Islet of Langerhans (tissue), 1 donor: ENCODE measurements around the gene KCNMB2.

Source experiments
- FAIRE-seq: peaks from one replicate; lab custom pipeline; 2011; peaks lifted over from hg19 to GRCh38; lab: Jason Lieb, UNC

KCNMB2 gene

GRCh38 chr3:178658694-178659325 lies 122.6 kb downstream of the KCNMB2 start:
- FAIRE-seq: no peak

DNA sequence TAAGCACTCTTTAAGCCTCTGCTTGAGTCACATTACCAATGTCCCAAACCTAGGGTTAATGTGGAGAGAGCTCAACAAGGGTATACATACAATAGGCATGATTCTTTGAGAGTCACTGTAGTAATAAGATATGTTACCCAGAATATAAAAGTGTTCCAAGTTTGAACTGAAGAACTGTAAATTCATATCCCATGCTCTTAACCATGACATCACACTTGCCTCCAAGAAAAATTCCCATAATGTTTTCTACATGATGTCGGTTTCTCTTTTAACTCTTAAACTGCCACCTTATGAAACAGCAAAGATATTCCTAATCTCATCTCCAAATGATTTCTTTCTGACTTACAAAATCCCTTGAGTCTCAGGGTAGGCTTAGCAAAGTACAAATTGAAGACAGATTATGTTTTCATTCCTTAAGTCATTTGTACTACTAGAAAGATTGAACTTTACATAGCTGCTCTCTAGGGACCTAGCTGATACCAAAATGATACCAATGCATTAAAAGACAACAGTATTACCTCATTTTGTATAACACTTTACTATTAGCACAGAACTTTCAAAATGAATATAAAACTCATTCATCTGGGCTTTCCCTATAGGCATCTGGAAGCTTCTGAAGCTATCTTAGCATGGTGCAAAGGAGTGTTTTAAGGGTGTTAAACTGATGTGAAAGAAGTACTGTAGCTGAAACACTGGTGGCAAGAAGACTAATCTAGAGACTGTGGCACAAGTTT lies 127.1 kb downstream of the KCNMB2 start:
- no peak for FAIRE-seq

DNA sequence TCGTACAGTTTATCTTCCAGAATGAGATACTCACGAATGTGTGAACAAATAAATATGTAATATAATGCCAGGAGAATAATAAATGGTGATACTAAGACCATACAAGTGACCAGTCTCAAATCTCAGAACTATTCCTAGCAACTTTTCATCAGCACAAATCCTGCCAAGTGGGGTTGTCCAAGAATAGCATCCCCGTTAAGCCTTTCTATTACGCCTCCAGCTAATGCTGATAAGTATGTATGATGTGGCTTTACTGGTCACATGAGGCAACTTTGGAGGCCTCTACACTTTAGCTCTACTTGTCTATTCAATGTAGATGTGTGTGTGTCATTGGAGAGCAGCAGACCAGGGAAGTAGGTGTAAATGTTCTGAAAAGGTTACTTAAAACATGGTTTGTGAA lies 129.5 kb downstream of the KCNMB2 start:
- no peak for FAIRE-seq

- no peak for FAIRE-seq
Measured at GRCh38 chr3:178669022-178669601, 132.9 kb downstream of the KCNMB2 start.

- no peak for FAIRE-seq
Measured at GRCh38 chr3:178669758-178670157, 133.5 kb downstream of the KCNMB2 start.

DNA sequence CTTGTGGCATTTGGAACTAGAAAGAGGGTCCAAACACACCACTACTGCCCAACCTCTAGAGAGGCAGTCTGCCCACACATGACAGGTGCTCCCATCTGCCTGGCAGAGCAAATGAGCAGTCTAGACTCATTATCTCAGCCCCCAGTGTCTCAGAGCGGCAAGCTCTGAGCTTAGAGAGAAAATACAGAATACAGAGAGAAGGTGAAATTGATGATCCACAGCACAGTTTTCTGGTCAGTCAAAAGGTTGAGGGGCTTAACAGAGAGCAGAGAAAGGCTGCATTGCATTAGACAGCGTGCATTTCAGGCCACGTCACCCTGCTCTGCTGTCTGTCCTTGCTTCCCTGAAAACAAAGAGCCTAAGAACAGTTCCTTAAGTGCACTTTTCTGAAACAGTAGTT lies 135.1 kb downstream of the KCNMB2 start:
- no peak for FAIRE-seq

DNA sequence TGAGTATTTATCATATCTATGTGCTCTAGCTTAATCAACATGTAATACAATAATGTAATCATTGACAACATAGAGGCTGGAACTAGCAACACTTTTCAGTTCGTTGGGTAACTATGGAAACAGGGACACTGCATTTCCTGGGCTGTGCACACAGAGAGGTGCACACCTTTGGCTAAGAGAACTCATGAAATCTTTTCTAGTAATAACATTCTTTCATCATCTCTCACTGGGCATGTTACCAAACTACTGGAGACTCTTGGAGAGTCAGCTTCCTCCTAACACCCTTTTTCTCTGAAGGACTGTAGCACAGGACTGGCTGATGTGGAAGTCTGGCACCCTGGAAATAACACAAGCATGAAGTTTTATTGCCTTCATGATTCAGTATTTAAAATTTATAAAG lies 135.6 kb downstream of the KCNMB2 start:
- peak; percentile 33 for FAIRE-seq

DNA sequence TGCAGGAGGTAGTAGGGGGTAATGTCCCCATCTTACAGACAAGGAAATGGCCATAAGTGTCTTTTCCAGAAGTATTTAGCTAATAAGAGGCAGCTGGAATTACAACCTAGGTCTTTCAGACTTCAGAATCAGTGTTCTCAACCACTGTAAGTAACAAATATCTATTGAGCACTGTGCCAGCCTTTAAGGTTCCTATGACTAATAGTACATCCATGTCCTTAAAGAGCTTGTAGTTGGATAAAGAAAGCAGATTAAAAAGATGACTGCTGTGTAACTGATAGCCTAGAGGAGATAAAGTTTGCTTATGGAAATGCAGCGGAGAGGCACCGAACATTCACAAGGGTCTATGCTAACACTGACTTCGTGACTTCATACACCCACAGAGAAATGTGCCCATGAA lies 136.0 kb downstream of the KCNMB2 start:
- no peak for FAIRE-seq

GRCh38 chr3:178673529-178673928 lies 137.3 kb downstream of the KCNMB2 start:
- no peak for FAIRE-seq

DNA sequence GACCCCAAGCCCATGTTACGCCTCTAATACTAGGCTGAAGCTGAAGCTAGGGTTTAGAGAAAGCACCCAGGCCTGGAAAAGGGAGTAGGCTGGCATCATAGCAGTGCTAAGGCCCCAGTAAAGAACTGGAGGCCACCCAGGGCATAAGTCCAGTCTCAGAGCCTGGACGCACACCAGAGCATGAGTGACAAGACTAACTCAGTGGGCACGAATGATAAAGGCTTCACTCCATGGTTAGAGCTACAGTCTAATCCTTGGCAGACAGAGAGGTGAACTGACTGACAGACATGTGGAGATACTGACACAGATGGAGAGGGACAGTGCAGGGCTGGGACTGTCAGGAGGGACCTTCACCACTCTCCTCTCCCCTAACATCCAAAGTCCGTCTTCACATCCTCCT lies 139.8 kb downstream of the KCNMB2 start:
- FAIRE-seq: no peak

- no peak for FAIRE-seq
Measured at GRCh38 chr3:178676942-178677790, 140.9 kb downstream of the KCNMB2 start.

DNA sequence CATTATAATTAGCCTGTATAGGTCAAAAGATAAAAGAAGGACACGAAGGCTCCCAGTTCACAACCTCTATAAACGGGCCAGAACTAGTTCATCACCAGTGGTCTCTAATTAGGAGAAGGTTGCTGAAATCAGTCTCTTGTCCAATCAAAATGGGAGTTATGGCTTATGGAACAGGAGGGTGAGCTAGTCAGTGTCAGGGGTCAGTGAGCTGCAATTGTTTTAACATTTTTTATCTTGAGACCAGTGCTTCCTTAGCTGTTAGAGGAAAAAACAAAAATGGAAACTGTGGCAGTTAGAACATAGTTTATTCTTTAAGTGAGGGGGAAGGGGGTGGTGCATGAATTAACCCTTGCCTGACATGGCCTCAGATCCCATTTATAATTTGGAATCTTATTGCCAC lies 141.7 kb downstream of the KCNMB2 start:
- no peak for FAIRE-seq

- FAIRE-seq: no peak
Measured at GRCh38 chr3:178680037-178680436, 143.8 kb downstream of the KCNMB2 start.

DNA sequence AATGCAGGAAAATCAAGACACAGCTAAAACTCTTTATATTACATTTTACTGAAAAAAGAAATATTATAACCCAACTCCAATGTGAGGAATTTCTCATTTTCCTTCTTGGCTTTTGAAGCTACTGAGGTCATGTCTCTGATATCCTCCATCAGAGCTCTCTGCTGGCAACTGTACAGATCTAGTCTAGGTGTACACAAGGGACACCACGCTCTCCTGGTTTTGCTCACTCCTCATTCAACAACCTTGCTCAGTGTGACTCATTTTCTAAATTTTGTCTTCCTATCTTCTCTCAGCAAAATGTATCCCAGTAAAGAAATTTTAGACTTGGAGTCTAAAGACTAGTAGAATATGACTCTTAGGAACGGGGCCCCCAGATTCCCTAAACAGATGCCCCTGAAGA lies 144.3 kb downstream of the KCNMB2 start:
- FAIRE-seq: no peak

GRCh38 chr3:178684881-178685590 lies 148.8 kb downstream of the KCNMB2 start:
- no peak for FAIRE-seq

DNA sequence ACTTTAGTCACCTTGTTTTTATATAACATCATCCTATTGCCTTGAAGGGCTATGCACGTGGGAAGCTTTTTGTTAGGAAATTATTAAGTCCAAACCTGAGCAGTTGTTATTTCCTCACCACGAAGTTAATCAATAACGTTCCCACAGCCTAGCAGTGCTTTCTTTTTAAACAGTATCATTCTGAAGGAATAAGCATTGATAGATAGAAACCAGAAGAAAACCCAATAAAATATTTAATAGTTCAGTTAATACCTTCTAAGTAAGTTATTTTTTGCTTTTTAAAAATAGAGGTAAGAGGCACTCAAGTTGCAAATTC lies 149.3 kb downstream of the KCNMB2 start:
- FAIRE-seq: peak; percentile 76

DNA sequence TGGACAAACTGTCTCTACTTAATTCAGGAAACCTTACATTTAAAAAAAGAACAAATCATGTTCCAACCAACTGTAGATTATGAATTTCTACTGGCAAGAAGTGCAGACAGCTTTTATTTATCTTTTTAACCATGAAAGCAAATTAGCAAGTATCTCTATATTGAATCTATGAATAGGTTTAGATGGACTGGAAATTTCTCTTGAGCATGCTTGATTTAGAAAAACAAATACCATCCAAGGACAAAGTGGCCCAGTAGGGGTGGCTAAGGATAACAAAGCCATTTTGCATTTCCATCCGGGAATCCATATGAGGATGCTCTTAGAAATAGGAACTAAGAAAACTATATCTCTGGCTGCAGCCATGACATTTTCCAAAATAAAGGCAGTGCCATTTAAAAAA lies 150.6 kb downstream of the KCNMB2 start:
- FAIRE-seq: peak; percentile 95

- FAIRE-seq: no peak
Measured at GRCh38 chr3:178690571-178690970, 154.3 kb downstream of the KCNMB2 start.

- FAIRE-seq: no peak
Measured at GRCh38 chr3:178699364-178699763, 163.1 kb downstream of the KCNMB2 start.

DNA sequence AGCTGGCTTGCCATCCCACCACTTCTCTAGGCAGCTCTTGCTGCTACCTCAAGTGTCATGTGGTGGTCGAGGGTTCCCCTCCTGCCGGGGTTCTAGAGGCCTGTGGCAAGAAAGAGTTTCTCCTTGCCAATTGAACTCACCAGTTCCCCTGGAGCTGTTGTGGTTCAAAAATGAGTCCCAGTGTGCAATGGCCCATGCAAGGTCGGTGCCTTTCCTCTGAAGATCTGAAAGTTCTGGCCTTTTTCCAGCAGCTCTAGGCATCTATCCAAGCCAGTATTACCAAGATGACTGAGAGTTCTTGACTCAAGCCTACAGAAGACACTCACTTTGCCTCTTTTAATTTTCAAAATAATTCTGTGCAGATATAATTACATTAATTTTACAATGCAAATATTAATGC lies 163.6 kb downstream of the KCNMB2 start:
- FAIRE-seq: no peak

DNA sequence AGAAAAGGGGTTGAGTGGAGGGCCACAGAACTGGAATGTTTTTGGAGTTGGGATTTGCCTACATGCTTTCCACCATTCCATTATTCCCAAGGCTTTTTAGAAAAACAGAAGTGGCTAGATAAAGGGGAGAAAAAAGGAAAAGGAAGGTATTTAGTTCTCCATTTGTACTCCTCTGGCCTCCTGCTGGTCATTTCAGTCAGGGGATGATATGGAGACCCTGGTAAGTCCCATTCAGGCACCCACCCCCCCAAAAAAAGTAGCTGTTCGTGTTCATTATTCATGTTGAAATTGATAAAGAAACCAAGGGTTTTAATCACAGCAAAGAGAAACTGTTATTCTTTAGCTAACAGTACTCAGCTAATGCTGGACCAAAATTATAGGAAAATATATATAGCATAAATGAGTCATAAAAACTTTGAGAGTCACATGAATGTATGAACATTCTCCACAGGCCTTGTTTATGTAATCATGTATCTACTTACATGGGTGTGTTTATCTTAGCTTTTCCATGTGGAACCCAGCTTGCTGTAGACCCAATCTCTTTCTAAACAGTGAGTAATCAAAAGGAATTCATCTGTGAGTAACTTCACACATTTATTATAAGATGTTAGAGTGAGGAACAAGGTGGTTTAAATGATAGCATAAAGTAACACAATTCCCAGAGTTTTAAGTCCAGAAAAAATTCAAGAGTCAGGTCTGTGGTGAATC lies 167.2 kb downstream of the KCNMB2 start:
- peak; percentile 94 for FAIRE-seq

GRCh38 chr3:178705925-178706324 lies 169.7 kb downstream of the KCNMB2 start:
- no peak for FAIRE-seq
